ENCODE results near the gene TOM1L2.

The TOM1L2 gene

DNA sequence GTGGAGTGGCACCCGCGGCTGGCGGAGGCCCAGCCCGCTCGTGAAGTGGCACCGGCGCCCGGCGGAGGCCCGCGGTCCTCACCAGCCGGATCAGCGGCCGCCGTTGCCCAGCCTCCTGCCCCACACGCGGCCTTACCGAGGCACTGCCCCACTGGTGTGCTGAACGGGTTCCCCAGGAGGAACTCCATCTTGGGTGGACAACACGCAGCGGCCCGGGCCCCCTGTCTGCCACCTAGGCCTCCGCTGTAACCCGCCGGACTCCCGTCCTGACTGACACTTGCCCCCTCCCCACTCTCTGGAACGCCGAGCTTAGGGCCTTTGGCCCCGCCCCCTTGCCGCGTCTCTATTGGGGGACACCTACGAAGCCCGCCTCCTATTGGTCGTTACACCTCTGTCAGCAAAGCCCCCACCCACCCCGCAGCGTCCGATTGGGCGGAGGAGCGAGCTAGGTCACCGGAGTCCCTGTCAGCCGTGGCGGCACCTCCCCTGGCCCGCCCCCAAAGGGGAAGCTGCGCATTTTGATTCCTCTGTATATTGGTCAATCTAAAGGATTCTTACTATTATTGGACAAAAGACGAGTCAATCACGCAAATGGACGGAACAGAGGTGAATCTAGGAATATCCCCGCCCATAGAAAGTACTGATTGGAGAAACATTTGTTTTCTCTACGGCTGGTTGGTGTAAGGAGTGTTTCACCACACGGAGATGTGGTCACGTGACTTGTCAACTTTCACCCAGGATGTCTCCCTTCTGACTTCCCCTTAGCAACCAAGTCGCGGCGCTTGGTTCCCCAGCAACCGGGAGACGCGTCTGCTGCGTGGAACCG, at the start of gene TOM1L2, which contains the start of gene DRC3:
Gene TOM1L2, minus strand, starts transcription at position 275 of the 826 bp plus-strand sequence. Its CDS starts 87 bp downstream, at position 188.
Gene DRC3, plus strand, starts transcription at position 737 of the 826 bp plus-strand sequence. CDS start 4,737 bp downstream, outside the sequence.
- TF ChIP-seq, protein P1, sequence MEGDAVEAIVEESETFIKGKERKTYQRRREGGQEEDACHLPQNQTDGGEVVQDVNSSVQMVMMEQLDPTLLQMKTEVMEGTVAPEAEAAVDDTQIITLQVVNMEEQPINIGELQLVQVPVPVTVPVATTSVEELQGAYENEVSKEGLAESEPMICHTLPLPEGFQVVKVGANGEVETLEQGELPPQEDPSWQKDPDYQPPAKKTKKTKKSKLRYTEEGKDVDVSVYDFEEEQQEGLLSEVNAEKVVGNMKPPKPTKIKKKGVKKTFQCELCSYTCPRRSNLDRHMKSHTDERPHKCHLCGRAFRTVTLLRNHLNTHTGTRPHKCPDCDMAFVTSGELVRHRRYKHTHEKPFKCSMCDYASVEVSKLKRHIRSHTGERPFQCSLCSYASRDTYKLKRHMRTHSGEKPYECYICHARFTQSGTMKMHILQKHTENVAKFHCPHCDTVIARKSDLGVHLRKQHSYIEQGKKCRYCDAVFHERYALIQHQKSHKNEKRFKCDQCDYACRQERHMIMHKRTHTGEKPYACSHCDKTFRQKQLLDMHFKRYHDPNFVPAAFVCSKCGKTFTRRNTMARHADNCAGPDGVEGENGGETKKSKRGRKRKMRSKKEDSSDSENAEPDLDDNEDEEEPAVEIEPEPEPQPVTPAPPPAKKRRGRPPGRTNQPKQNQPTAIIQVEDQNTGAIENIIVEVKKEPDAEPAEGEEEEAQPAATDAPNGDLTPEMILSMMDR (IDR thresholded peaks at IDR 0.05), result no peak

DNA sequence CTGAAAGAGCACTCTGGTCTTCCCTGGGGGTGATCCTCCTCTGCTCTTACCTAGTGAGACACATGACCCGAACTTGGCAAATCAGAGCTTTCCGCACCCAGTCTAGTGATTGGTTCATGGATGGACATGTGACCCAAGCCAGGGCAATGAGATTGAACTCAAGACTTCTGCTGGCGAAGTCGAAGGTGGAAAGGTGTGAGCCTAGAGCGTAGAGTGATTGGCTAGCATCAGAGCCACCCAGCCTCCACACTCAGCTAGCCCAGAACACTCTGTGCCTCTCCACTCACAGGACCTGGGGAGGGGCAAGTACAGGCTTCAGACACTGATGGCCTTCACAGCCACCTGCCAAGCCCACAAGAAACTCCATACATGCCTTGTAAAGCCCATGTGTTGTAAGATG, 49.2 kb upstream of the TOM1L2 start:
- TF ChIP-seq, protein P1 (IDR thresholded peaks at IDR 0.05), result no peak

DNA sequence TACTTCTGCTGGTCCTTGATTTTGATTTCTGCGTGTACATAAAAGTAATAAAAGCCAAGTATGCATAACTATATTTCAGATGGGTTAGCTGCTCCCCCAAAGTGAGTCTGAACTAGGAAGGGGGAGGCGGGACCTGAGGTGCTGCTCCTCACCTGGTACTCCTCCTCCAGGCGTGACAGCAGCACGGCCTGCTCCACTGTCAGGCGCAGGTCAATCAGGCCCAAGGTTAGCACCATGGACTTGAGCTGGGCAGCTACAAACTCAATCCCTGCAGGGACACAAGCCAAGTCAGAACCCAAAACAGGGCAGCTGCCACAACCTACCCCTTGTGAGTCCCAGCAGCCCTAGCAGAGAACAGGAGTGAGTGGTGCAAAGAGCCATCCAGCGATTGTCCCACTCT, 48.8 kb upstream of the TOM1L2 start:
- TF ChIP-seq, protein P1 (IDR thresholded peaks at IDR 0.05), result no peak

DNA sequence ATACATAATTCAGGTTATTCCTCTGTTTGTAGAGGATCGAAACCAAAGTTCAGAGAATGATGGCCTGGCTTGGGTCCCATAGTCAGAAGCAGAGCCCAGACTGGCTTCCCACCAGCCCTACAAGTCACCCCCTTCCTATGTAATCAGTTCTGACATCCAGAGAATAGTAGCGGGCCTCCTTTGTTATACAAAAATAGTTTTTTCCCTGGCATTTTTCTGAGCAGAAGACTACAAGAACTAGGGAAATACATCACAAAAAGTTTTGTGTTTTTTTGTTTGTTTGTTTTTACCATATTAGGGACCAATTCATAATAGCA, 47.6 kb upstream of the TOM1L2 start:
- TF ChIP-seq, protein P1 (IDR thresholded peaks at IDR 0.05), result no peak

DNA sequence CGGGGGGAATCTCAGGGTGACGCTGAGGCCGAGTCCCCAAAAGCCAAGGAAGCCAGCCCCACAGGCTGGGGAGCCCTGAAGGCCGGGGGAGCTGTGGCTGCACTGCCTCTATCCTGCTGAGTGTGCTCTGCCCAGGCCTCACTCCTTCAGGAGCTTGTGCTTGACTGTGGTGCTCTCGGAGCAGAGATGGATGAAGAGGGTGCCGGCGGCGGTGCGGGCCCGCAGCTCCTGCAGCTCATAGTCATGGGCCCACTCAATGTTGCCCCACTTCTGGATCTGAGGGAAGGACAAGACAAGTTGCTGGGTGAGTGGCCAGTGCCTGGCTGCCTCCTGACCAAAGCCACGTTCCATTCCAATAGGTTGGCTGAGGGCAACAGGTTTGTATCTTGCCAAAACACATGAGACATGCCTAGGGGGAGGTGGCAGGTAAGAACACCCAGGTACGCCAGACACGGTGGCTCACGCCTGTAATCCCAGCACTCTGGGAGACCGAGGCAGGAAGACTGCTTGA, 46.3 kb upstream of the TOM1L2 start:
- TF ChIP-seq, protein P1 (IDR thresholded peaks at IDR 0.05), result no peak

DNA sequence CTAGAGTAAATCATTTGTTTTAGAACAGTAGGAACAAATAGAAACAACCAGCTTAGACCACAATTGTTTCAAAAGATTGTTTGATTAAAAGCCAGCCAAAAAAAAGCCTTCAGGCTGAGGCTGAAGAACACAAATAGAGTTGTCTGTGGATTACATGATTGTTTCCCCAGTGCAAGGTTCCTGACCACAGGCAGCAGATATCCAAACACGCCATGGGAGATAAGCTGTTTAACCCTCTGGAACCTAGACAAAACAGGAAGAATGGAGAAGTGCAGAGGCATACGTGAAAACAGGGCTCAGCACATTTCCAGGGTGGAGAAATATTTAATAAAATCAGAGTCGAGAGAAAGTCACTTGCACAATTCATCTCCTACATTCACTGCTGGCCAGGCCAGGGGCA, 45.8 kb upstream of the TOM1L2 start:
- TF ChIP-seq, protein P1 (IDR thresholded peaks at IDR 0.05), result no peak

DNA sequence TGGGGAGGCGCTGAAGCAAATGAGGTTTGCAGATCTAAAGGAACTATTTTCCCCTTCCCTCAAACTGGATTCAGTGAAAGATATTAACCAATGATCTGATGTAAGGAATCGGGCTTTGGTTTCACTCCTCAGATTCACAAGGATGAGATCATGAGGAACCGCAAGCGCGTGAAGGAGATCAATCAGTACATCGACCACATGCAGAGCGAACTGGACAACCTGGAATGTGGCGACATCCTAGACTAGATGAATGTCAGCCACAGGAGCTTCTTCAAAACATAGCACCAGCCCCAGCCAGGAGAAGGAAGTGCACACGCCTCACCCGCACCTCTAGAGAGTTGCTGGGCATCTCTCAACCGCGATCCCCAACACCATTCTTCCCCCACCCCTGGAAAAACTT, 44.2 kb upstream of the TOM1L2 start:
- TF ChIP-seq, protein P1 (IDR thresholded peaks at IDR 0.05), result no peak

Data from LNCAP (cell line).